Left ventricle myocardium inferior (tissue), 1 donor: ENCODE data around the gene RNASE13. TPM values are rescaled to one million over a fixed set of nuclear protein-coding genes. Genes with fewer than 3 reads are reported as not detected.
"Not testable (repeated sequence)": the region's sequence is repeated elsewhere in the genome, so short reads cannot be mapped to it uniquely, and the experiment has no call there.

Experiments
- DNase-seq: peaks from one replicate; pipeline ENCODE4 v3.0.0-alpha.2; 2020
- H3K27ac ChIP-seq: fragments of 200-600 bp; replicated peaks from 2 replicates; pipeline ENCODE4 v1.8.0; 2021
- H3K27me3 ChIP-seq: fragments of 200-600 bp; 2 replicates; pipeline ENCODE4 v1.8.0; 2021; ENCODE audit warnings: low read depth
- H3K36me3 ChIP-seq: fragments of 200-600 bp; 2 replicates; pipeline ENCODE4 v1.8.0; 2021
- H3K4me1 ChIP-seq: fragments of 200-600 bp; 2 replicates; pipeline ENCODE4 v1.8.0; 2021
- H3K4me3 ChIP-seq: fragments of 200-600 bp; 2 replicates; pipeline ENCODE4 v1.8.0; 2021; ENCODE audit warnings: mild to moderate bottlenecking, moderate library complexity
- H3K9me3 ChIP-seq: fragments of 200-600 bp; replicated peaks from 2 replicates; pipeline ENCODE4 v1.8.0; 2021
- intact Hi-C: fragments of 100-400 bp; cut with micrococcal nuclease; formaldehyde crosslinking; loops from one replicate; pipeline ENCODE4 v1.11.0; 2022
- total RNA-seq: library from RNA; stranded (reverse); fragmentation: NEBNext Ultra II Directional; extraction: Animal tissue kit (Norgen Biotek cat#: 25700); gene quantifications from one replicate; pipeline ENCODE4 v1.2.1, GENCODE V29; 2021
- TF ChIP-seq, protein P1 (sequence below): fragments of 200-600 bp; IDR thresholded peaks from 2 replicates; pipeline ENCODE4 v1.8.0; 2021; ENCODE audit warnings: antibody characterized with exemption, mild to moderate bottlenecking, borderline replicate concordance
- donor health status: DM: no; HTN: yes; CAD: no; lungs with severe emphysema.

The RNASE13 gene
- total RNA-seq, 1 donor from 2014 or later: not detected

DNA sequence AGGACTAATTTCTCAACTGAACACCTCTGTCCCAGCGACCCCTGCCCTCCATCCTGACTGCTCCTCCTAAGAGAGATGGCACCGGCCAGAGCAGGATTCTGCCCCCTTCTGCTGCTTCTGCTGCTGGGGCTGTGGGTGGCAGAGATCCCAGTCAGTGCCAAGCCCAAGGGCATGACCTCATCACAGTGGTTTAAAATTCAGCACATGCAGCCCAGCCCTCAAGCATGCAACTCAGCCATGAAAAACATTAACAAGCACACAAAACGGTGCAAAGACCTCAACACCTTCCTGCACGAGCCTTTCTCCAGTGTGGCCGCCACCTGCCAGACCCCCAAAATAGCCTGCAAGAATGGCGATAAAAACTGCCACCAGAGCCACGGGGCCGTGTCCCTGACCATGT lies 8.3 kb upstream of the RNASE13 start:
- H3K27ac ChIP-seq: peak overlapping the region; percentile 77

GRCh38 chr14:21041676-21042433 lies 7.2 kb upstream of the RNASE13 start, which contains the start of gene RNASE7:
TSS of gene RNASE7 (plus strand) at chr14:21042362. CDS start at chr14:21042993, 631 bp downstream.
- Histone ChIP-seq H3K27ac (peak within 1 kb of the TSS; percentile 77), H3K9me3 (no peaks in the 10 kb centered on the region), H3K36me3 (no peaks in the 10 kb centered on the region), H3K27me3 (no peaks in the 10 kb centered on the region), H3K4me3 (peak within 1 kb of the TSS; percentile 5), H3K4me1 (peaks cover 48% of the 10 kb centered on the region)
- TF ChIP-seq, protein P1, sequence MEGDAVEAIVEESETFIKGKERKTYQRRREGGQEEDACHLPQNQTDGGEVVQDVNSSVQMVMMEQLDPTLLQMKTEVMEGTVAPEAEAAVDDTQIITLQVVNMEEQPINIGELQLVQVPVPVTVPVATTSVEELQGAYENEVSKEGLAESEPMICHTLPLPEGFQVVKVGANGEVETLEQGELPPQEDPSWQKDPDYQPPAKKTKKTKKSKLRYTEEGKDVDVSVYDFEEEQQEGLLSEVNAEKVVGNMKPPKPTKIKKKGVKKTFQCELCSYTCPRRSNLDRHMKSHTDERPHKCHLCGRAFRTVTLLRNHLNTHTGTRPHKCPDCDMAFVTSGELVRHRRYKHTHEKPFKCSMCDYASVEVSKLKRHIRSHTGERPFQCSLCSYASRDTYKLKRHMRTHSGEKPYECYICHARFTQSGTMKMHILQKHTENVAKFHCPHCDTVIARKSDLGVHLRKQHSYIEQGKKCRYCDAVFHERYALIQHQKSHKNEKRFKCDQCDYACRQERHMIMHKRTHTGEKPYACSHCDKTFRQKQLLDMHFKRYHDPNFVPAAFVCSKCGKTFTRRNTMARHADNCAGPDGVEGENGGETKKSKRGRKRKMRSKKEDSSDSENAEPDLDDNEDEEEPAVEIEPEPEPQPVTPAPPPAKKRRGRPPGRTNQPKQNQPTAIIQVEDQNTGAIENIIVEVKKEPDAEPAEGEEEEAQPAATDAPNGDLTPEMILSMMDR: no peak
- intact Hi-C loops: loop anchor here (2.0 kb wide), 1 partner anchor 27 kb away; no protein-coding TSS in a partner anchor
- no peak for DNase-seq

More for the DNA sequence above, 8.3 kb upstream of the RNASE13 start:
- H3K27me3 ChIP-seq: no peaks in the 10 kb centered on the region
- TF ChIP-seq, protein P1: no peak
- H3K4me1 ChIP-seq: peaks cover 56% of the 10 kb centered on the region
- H3K9me3 ChIP-seq: no peaks in the 10 kb centered on the region
- intact Hi-C loops: no loop called here
- H3K4me3 ChIP-seq: peak overlapping the region; percentile 5
- DNase-seq: no peak
- H3K36me3 ChIP-seq: no peaks in the 10 kb centered on the region

- H3K36me3 ChIP-seq, H3K27me3 ChIP-seq, H3K4me3 ChIP-seq, H3K27ac ChIP-seq, DNase-seq, H3K9me3 ChIP-seq: not testable (repeated sequence)
- H3K4me1 ChIP-seq: peaks cover 48% of the 10 kb centered on the region
- intact Hi-C loops: loop anchor here (2.0 kb wide), 1 partner anchor 26 kb away; no protein-coding TSS in a partner anchor
Measured at GRCh38 chr14:21040941-21041340, 6.3 kb upstream of the RNASE13 start.

DNA sequence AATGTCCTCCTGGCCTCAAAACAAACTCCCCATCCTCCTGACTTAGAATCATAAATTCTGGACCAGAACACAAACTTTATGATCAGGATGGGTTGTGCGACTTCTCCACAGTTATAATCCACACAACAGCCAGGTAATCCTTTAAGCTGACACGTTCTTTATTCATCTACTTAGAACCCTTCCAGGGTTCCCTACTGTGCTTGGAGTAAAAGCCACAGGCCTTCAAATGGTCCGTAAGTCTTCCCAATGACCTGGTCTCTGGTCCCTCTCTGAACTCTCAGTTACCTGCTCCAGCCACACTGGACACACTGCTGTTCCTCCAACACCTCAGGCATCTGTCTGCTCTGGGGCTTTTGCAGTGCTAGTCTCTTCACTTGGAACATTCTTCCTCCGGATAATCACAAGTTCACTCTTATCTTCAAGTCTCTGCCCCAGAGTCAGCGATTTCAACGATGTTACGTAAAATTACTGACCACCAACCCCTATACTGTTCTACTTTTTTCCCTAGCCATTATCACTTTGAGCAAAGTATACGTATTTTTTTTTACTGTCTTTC lies 5.8 kb upstream of the RNASE13 start:
- Histone ChIP-seq H3K27me3 (no peaks in the 10 kb centered on the region), H3K36me3 (no peaks in the 10 kb centered on the region), H3K4me1 (peaks cover 48% of the 10 kb centered on the region), H3K9me3 (no peaks in the 10 kb centered on the region), H3K27ac (peak overlapping the region; percentile 88), H3K4me3 (no peak overlapping the region)
- DNase-seq: no peak
- intact Hi-C loops: loop anchor here (2.0 kb wide), 1 partner anchor 26 kb away; no protein-coding TSS in a partner anchor
- TF ChIP-seq, protein P1: peak; percentile 13

DNA sequence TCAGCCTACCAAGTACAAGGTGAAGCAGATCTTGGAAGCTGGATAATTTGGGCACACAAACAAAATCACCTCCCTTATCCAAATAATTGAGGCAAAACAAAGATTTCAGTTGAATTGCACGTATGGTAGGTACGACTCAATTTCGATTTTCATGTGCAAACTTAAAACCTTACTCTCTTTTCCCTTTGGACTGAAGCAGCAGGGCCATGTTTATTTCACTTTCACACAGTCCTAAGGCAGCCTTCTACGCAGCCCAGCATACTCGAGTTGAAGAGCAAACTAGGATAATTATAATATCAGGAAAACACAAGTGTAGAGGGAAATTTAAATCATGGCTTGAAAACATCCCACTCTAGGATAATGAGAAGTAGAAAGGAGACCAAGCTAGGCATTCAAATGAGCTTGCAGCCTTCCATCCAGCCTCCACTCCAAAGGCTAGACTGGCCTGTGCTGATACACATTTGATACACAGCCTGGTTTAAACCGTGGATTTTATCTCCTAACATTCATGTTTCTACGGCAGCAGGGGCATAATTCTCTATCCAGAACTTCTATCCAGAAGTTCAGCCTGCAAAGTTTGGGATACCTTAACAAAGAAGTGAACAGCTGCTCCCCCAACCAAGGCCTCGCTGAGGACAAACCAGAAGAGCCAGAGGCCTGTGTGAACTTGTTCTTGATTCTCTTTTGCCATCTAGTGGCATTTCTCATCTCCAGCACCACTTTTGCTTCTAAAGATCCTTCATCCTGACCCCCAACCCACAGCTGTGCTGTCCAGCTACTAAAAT lies 5.2 kb upstream of the RNASE13 start:
- DNase-seq: no peak
- intact Hi-C loops: loop anchor here (2.0 kb wide), 1 partner anchor 25 kb away; no protein-coding TSS in a partner anchor
- Histone ChIP-seq H3K4me1 (peaks cover 48% of the 10 kb centered on the region), H3K27me3 (no peaks in the 10 kb centered on the region), H3K36me3 (no peaks in the 10 kb centered on the region), H3K4me3 (peak overlapping the region; percentile 48), H3K9me3 (no peaks in the 10 kb centered on the region), H3K27ac (peak overlapping the region; percentile 88)
- TF ChIP-seq, protein P1: peak; percentile 84
